Activated naive CD8-positive, alpha-beta T cell treated with anti-CD3 and anti-CD28 coated beads, Interleukin-2, amount 50 U/mL, for 24 hours (primary cell): Measurements from ENCODE around the gene CPB1.

Experiments used
- ATAC-seq: fragments of 150-1000 bp; cut with Tn5 transposase; one replicate; pipeline ENCODE4 v1.10.0; 2021
- DNase-seq: peaks from one replicate; pipeline ENCODE4 v3.0.0; 2021
- H3K27ac Mint-ChIP-seq: one replicate; pipeline ENCODE4 v1.8.0; 2021; ENCODE audit warnings: mild to moderate bottlenecking, mixed read lengths
- H3K27me3 Mint-ChIP-seq: one replicate; pipeline ENCODE4 v1.8.0; 2021; ENCODE audit warnings: mixed read lengths
- H3K36me3 Mint-ChIP-seq: one replicate; pipeline ENCODE4 v1.8.0; 2021; ENCODE audit warnings: low read depth, mixed read lengths
- H3K4me1 Mint-ChIP-seq: one replicate; pipeline ENCODE4 v1.8.0; 2021; ENCODE audit warnings: mixed read lengths
- H3K4me3 Mint-ChIP-seq: one replicate; pipeline ENCODE4 v1.8.0; 2021; ENCODE audit warnings: mild to moderate bottlenecking, moderate library complexity, mixed read lengths
- H3K9me3 Mint-ChIP-seq: one replicate; pipeline ENCODE4 v1.8.0; 2021; ENCODE audit warnings: mixed read lengths

CPB1 gene

DNA sequence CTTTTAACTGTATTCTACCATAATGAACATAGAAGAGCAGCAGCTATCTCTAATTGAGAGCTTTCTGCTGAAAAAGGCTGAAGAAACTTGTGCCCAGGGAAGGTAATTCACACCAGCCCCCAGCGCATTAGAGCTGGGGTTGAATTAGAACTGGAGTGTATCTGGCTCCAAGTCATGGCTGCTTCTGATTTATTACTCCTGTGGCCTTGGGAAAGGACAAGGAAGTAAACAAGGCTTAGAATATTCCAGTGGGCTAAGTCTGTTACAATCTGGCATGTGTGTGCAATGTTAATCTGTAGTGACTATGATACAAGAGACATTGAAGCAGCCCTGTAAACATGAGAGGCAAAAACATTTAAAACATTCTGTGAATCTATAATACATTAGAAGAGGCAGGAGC is 55.6 kb downstream of the CPB1 start:
- Mint-ChIP-seq H3K27ac (no peak overlapping the region), H3K27me3 (peaks cover 11% of the 10 kb centered on the region), H3K36me3 (no peaks in the 10 kb centered on the region), H3K4me3 (no peak overlapping the region), H3K4me1 (no peaks in the 10 kb centered on the region), H3K9me3 (no peaks in the 10 kb centered on the region)
- DNase-seq = no peak
- ATAC-seq = no peak

DNA sequence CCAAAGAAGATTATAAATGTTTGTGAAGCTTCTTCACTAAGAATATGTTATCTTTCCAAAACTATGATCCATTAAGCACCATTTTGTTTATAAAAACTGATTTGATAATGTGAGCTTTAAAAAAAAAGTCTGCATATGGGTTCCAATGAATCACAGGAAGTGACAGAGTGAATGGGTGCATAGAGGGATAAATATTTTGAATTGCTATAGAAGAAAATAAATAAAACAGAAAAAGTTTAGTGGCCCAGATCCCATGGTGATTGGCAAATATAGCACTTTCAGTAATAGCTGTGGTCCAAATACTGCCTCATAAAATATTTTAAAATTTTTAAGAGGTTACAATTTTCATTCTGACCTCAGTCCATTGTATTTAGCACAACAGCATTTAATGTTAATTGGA is 56.6 kb downstream of the CPB1 start:
- H3K27ac Mint-ChIP-seq = no peak overlapping the region
- H3K4me3 Mint-ChIP-seq = no peak overlapping the region
- no peaks in the 10 kb centered on the region for H3K4me1 Mint-ChIP-seq
- no peak for ATAC-seq
- H3K27me3 Mint-ChIP-seq = peaks cover 9% of the 10 kb centered on the region
- H3K9me3 Mint-ChIP-seq = no peaks in the 10 kb centered on the region
- DNase-seq = no peak
- H3K36me3 Mint-ChIP-seq = no peaks in the 10 kb centered on the region

DNA sequence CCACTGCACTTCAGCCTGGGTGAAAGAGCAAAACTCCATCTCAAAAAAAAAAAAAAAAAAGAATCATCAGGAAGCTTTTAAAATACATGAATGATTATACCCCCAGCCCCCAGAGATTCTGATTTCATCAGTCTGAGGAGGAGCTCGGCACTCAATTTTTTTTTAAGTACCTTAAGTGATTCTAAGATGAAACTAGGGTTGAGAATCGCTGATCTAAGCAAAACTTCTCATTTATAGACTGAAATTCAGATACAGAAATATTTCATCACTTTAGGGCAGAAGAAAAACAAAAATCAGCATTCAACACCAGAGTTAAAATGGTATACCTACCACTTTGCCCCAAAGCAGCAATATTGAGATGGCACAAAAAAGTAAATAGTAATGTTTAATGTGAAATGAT is 62.2 kb downstream of the CPB1 start:
- Mint-ChIP-seq H3K4me1 (no peaks in the 10 kb centered on the region), H3K4me3 (no peak overlapping the region), H3K36me3 (no peaks in the 10 kb centered on the region), H3K27me3 (peaks cover 6% of the 10 kb centered on the region), H3K9me3 (no peaks in the 10 kb centered on the region), H3K27ac (no peak overlapping the region)
- ATAC-seq (no peak), DNase-seq (no peak)

DNA sequence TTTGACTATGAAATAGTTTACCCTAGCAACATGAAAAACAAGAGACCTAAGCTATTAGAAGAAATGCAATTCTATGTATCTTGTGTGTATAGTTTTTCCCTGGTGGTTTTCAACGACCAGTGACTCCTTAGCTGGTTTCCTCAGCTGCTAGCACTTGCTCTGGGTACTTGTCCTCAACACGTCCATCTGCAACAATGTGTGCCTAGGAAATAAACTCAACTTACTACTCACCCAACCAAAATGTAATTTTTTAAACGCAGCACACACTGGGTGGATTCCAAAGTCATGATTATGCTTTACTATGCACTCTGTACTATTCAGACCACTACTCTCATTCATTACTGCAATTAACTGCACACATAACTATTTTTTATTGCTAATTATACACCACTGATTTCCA is 68.5 kb downstream of the CPB1 start:
- H3K36me3 Mint-ChIP-seq = no peaks in the 10 kb centered on the region

DNA sequence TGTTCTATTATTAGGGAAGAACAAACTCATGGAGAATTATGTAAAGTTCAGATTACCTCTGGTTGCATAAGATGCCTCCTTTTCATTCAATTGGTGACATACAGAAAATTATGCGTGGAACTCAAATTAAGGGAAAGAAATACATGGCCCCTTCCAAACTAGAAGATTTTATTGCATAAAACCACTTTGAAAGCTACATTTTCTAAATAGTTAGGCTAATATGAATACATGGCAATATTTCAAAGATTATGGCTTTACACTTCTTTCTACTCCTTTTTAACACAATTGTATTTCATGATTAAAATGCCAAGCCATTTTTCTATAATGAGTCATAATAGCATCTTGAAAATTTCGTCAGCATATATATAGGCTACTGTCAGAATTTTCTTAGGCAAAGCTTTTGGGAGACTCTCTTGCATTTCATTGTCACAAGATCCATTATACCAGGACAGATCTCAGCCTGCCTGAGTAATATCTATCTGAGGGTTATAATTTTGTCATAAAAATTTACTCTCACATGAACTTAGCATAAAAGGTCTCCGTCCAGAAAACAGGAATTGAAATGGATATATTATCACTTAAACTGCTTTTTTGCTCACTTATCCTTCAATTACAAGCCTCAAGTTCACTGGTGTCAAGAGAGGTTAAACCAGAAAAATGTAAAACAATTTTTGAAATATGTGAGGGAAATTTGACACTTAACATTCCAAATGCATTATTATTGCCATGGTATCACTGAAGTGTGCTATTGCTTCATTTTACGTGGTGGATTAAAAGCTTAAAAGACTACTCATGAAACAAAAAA is 74.6 kb downstream of the CPB1 start:
- Mint-ChIP-seq H3K27ac (no peak overlapping the region), H3K4me1 (no peaks in the 10 kb centered on the region), H3K36me3 (no peaks in the 10 kb centered on the region), H3K4me3 (no peak overlapping the region), H3K9me3 (no peaks in the 10 kb centered on the region), H3K27me3 (peaks cover 12% of the 10 kb centered on the region)
- DNase-seq = no peak
- ATAC-seq = no peak

More for the DNA sequence above, 68.5 kb downstream of the CPB1 start:
- no peaks in the 10 kb centered on the region for H3K4me1 Mint-ChIP-seq
- no peaks in the 10 kb centered on the region for H3K9me3 Mint-ChIP-seq
- H3K27ac Mint-ChIP-seq = no peak overlapping the region
- ATAC-seq = no peak
- H3K4me3 Mint-ChIP-seq = no peak overlapping the region
- peaks cover 5% of the 10 kb centered on the region for H3K27me3 Mint-ChIP-seq
- no peak for DNase-seq

DNA sequence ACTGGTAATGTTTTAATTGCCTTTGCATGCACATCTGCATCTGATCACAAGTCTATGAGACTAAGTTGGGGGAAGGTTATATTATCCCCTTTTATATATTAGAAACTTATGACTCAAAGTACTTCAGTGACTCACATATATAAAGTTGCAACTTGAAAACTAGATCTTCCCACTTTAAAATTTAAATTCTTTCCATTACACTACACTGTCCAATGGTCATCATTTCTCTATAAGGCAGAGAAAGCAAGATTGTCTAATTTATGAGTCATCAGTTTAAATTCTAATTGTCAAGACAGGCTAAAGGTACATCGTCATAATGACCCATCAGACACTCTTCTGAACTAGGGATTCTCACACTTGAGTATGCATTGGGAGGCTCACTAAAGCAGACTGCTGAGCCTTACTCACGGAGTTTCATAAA is 75.4 kb downstream of the CPB1 start:
- H3K9me3 Mint-ChIP-seq = no peaks in the 10 kb centered on the region
- ATAC-seq (peak; percentile 54), DNase-seq (no peak)
- no peaks in the 10 kb centered on the region for H3K4me1 Mint-ChIP-seq
- H3K27me3 Mint-ChIP-seq = peaks cover 7% of the 10 kb centered on the region
- H3K4me3 Mint-ChIP-seq = no peak overlapping the region
- H3K27ac Mint-ChIP-seq = no peak overlapping the region
- H3K36me3 Mint-ChIP-seq = no peaks in the 10 kb centered on the region

DNA sequence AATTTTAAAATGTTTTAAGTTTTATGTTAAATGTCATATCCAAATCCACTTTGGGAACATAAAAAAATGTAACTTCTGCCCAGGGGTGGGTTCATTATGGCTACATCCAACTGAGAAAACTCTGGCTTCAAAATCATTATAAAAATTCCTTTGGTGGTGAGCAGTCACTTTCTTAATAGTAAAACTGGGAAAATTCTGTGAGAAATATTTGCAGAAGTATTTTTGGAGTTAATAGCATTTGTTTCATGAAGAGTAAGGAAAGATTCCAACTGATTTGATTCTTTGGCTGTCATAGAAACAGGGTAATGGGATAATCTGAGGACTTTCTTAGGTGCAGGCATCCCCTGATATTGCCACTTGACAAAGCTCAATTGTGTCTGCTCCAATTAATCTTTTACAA is 76.3 kb downstream of the CPB1 start:
- Mint-ChIP-seq H3K27me3 (peaks cover 7% of the 10 kb centered on the region), H3K27ac (no peak overlapping the region), H3K4me1 (no peaks in the 10 kb centered on the region), H3K4me3 (no peak overlapping the region), H3K36me3 (no peaks in the 10 kb centered on the region), H3K9me3 (no peaks in the 10 kb centered on the region)
- ATAC-seq = no peak
- DNase-seq = no peak

DNA sequence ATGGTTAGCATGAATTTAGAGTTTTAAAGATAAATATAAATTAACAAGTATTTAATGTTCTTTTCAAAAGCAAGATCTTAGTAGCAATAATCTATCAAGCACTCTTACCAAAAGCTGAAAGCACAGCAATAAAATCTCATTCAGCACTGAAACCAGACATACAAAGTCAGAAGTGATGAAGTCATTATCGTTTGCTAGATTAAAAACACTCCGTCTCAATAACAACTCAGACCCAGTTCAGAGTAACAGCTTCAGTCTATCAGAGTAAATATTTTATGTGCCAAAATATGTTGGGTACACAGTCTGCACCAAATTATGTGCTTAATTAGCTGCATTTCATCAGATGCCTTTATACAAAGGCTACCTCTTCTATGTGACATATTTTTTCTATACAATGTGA is 79.1 kb downstream of the CPB1 start:
- Mint-ChIP-seq H3K27ac (no peak overlapping the region), H3K27me3 (peaks cover 11% of the 10 kb centered on the region), H3K4me3 (no peak overlapping the region), H3K9me3 (no peaks in the 10 kb centered on the region), H3K4me1 (no peaks in the 10 kb centered on the region), H3K36me3 (no peaks in the 10 kb centered on the region)
- no peak for ATAC-seq
- no peak for DNase-seq
